Vagina (tissue), 2 donors: ENCODE data around the gene NMUR1. TPM values are rescaled to one million over a fixed set of nuclear protein-coding genes. Genes with fewer than 3 reads are reported as not detected.
"Not testable (repeated sequence)": the region's sequence is repeated elsewhere in the genome, so short reads cannot be mapped to it uniquely, and the experiment has no call there.

Experiments
- DNase-seq, 2 donors: peaks; one replicate each; pipeline ENCODE4 v3.0.0-alpha.2; 2017; ENCODE audit errors: extremely low spot score in 2 of 2
- H3K27ac ChIP-seq: fragments of 200-600 bp; sonication (generic); one replicate; pipeline ENCODE4 v1.5.1; 2019
- H3K27me3 ChIP-seq: fragments of 200-600 bp; sonication (generic); one replicate; pipeline ENCODE4 v1.5.1; 2019
- H3K36me3 ChIP-seq, 2 donors: fragments of 200-600 bp; sonication (generic); one replicate each; pipeline ENCODE4 v1.5.1; 2017 to 2019
- H3K4me1 ChIP-seq: fragments of 200-600 bp; sonication (generic); one replicate; pipeline ENCODE4 v1.5.1; 2019
- H3K4me3 ChIP-seq, 2 donors: fragments of 200-600 bp; sonication (generic); 1 replicate in 1 of 2; 2 replicates in 1 of 2; pipeline ENCODE4 v1.5.1; 2016 to 2019
- H3K9me3 ChIP-seq: fragments of 200-600 bp; sonication (generic); one replicate; pipeline ENCODE4 v1.5.1; 2019
- CTCF ChIP-seq, 3 experiments: fragments of 450-650 bp in 2 of 3; fragments of 200-600 bp in 1 of 3; sonication (generic) in 1 of 3; IDR thresholded peaks; one replicate each; pipeline ENCODE4 v1.5.1; 2017 to 2019; ENCODE audit warnings: antibody characterized with exemption in 3 of 3, mild to moderate bottlenecking in 2 of 3, moderate library complexity in 2 of 3
- POLR2A ChIP-seq, 2 donors: fragments of 450-650 bp; IDR thresholded peaks; one replicate each; pipeline ENCODE4 v1.6.1; 2017; ENCODE audit warnings: antibody characterized with exemption in 2 of 2, mild to moderate bottlenecking in 2 of 2, moderate library complexity in 2 of 2
- POLR2AphosphoS5 ChIP-seq, 2 donors: sonication (generic); formaldehyde crosslinking; IDR thresholded peaks; one replicate each; pipeline ENCODE4 v1.9.0; 2017; ENCODE audit warnings: antibody characterized with exemption in 2 of 2, mild to moderate bottlenecking in 2 of 2, low read depth in 1 of 2; ENCODE audit not compliant: insufficient read depth in 1 of 2
- intact Hi-C: fragments of 100-400 bp; cut with DNase I; formaldehyde crosslinking; loops from one replicate; pipeline ENCODE4 v1.15.1; 2023
- total RNA-seq: library from RNA; depleted of rRNA; stranded (reverse); fragments of >200 nt; gene quantifications from one replicate; pipeline ENCODE4 v1.2.3, GENCODE V29; 2016

The NMUR1 gene
- not detected for total RNA-seq

GRCh38 chr2:231530099-231531011 lies at the start of gene NMUR1:
Gene NMUR1, minus strand, starts transcription at chr2:231530445. Its CDS starts 84 bp downstream, at chr2:231530361.
- Histone ChIP-seq H3K4me3 (peak within 1 kb of the TSS; percentile 40 to 50), H3K27ac (no peak within 1 kb of the TSS), H3K27me3 (peaks cover 7% of the 10 kb centered on the region), H3K9me3 (no peaks in the 10 kb centered on the region), H3K36me3 (no peaks in the 10 kb centered on the region), H3K4me1 (peaks cover 7% of the 10 kb centered on the region)
- intact Hi-C loops: no loop called here
- TF ChIP-seq CTCF (IDR thresholded peaks at IDR 0.05) (peak in 2 of 3 experiments; percentile 33 to 83), POLR2AphosphoS5 (IDR thresholded peaks at IDR 0.05; ENCODE audit: insufficient read depth in 1 of 2, low read depth in 1 of 2) (no peak), POLR2A (IDR thresholded peaks at IDR 0.05) (no peak)
- no peak for DNase-seq

GRCh38 chr2:231579560-231579959 lies 49.3 kb upstream of the NMUR1 start:
- H3K27ac ChIP-seq: no peak overlapping the region
- no peaks in the 10 kb centered on the region for H3K4me1 ChIP-seq
- H3K4me3 ChIP-seq: no peak overlapping the region
- intact Hi-C loops: no loop called here
- H3K27me3 ChIP-seq: no peaks in the 10 kb centered on the region
- TF ChIP-seq POLR2A (IDR thresholded peaks at IDR 0.05) (no peak), CTCF (IDR thresholded peaks at IDR 0.05) (no peak), POLR2AphosphoS5 (IDR thresholded peaks at IDR 0.05; ENCODE audit: insufficient read depth in 1 of 2, low read depth in 1 of 2) (no peak)
- no peak for DNase-seq
- H3K36me3 ChIP-seq: no peaks in the 10 kb centered on the region
- H3K9me3 ChIP-seq: no peaks in the 10 kb centered on the region

GRCh38 chr2:231578655-231579054 lies 48.4 kb upstream of the NMUR1 start:
- H3K4me3 ChIP-seq, H3K9me3 ChIP-seq, intact Hi-C loops, H3K27me3 ChIP-seq, H3K36me3 ChIP-seq, H3K27ac ChIP-seq, H3K4me1 ChIP-seq, DNase-seq: not testable (repeated sequence)

GRCh38 chr2:231576465-231576864 lies 46.2 kb upstream of the NMUR1 start:
- intact Hi-C loops: no loop called here
- TF ChIP-seq CTCF (IDR thresholded peaks at IDR 0.05): no peak
- no peak for TF ChIP-seq POLR2AphosphoS5 (IDR thresholded peaks at IDR 0.05; ENCODE audit: insufficient read depth in 1 of 2, low read depth in 1 of 2)
- TF ChIP-seq POLR2A (IDR thresholded peaks at IDR 0.05): no peak

GRCh38 chr2:231575612-231576256 lies 45.5 kb upstream of the NMUR1 start:
- H3K27me3 ChIP-seq: no peaks in the 10 kb centered on the region
- intact Hi-C loops: no loop called here
- TF ChIP-seq POLR2A (IDR thresholded peaks at IDR 0.05) (no peak), CTCF (IDR thresholded peaks at IDR 0.05) (no peak)
- no peak for DNase-seq
- H3K4me1 ChIP-seq: peaks cover 9% of the 10 kb centered on the region
- H3K27ac ChIP-seq: no peak overlapping the region
- H3K36me3 ChIP-seq: no peaks in the 10 kb centered on the region
- H3K4me3 ChIP-seq: no peak overlapping the region
- no peaks in the 10 kb centered on the region for H3K9me3 ChIP-seq

More at GRCh38 chr2:231576465-231576864, 46.2 kb upstream of the NMUR1 start:
- H3K9me3 ChIP-seq: no peaks in the 10 kb centered on the region
- no peaks in the 10 kb centered on the region for H3K36me3 ChIP-seq
- no peaks in the 10 kb centered on the region for H3K27me3 ChIP-seq
- peaks cover 6% of the 10 kb centered on the region for H3K4me1 ChIP-seq
- no peak overlapping the region for H3K4me3 ChIP-seq
- no peak for DNase-seq
- H3K27ac ChIP-seq: no peak overlapping the region
